ENCODE data around the gene ACAT2. TPM values are rescaled to one million over a fixed set of nuclear protein-coding genes. Genes with fewer than 3 reads are reported as not detected.
"Not testable (repeated sequence)": the region's sequence is repeated elsewhere in the genome, so short reads cannot be mapped to it uniquely, and the experiment has no call there.

The ACAT2 gene
- total RNA-seq, 1 donor from 2014 or later = 82.0 TPM

GRCh38 chr6:159715605-159716004 is 46.2 kb upstream of the ACAT2 start:
- no peaks in the 10 kb centered on the region for H3K27me3 Mint-ChIP-seq
- no peaks in the 10 kb centered on the region for H3K9me3 Mint-ChIP-seq
- no peak overlapping the region for H3K27ac Mint-ChIP-seq
- no peak for TF ChIP-seq CTCF (IDR thresholded peaks at IDR 0.05)
- no peak overlapping the region for H3K4me3 Mint-ChIP-seq
- CTCF ChIA-PET = no interaction called here
- ATAC-seq (ENCODE audit: low read depth) (no peak), DNase-seq (no peak)
- POLR2A ChIA-PET = no interaction called here
- intact Hi-C loops (cut with micrococcal nuclease) = no loop called here
- H3K4me1 Mint-ChIP-seq = no peaks in the 10 kb centered on the region
- H3K36me3 Mint-ChIP-seq (ENCODE audit: low read depth) = peaks cover 5% of the 10 kb centered on the region

GRCh38 chr6:159716247-159717096 is 45.4 kb upstream of the ACAT2 start:
- CTCF ChIA-PET = no interaction called here
- no peaks in the 10 kb centered on the region for H3K27me3 Mint-ChIP-seq
- POLR2A ChIA-PET = interaction anchor here (0.6 kb wide), 1 partner anchor 9 kb away, joined by 6 read pairs; no protein-coding TSS in a partner anchor
- TF ChIP-seq CTCF (IDR thresholded peaks at IDR 0.05) = no peak
- H3K36me3 Mint-ChIP-seq (ENCODE audit: low read depth) = peaks cover 5% of the 10 kb centered on the region
- H3K9me3 Mint-ChIP-seq = no peaks in the 10 kb centered on the region
- H3K4me1 Mint-ChIP-seq = no peaks in the 10 kb centered on the region
- ATAC-seq (ENCODE audit: low read depth) (no peak), DNase-seq (no peak)
- intact Hi-C loops (cut with micrococcal nuclease) = no loop called here
- no peak overlapping the region for H3K27ac Mint-ChIP-seq
- H3K4me3 Mint-ChIP-seq = no peak overlapping the region

GRCh38 chr6:159718634-159719033 is 43.2 kb upstream of the ACAT2 start:
- no peak for ATAC-seq (ENCODE audit: low read depth)
- CTCF ChIA-PET = interaction anchor here (1.5 kb wide), 1 partner anchor 15 kb away, joined by 4 read pairs; no protein-coding TSS in a partner anchor
- POLR2A ChIA-PET = interaction anchor here (0.6 to 1.9 kb wide), 4 partner anchors 8 to 46 kb away, joined by 3 to 4 read pairs (median 3); partner anchors contain the start of genes SOD2 and WTAP

GRCh38 chr6:159719287-159719686 is 42.6 kb upstream of the ACAT2 start:
- no peaks in the 10 kb centered on the region for H3K27me3 Mint-ChIP-seq
- no peak overlapping the region for H3K4me3 Mint-ChIP-seq
- intact Hi-C loops (cut with micrococcal nuclease) = no loop called here
- no peak for TF ChIP-seq CTCF (IDR thresholded peaks at IDR 0.05)
- DNase-seq (no peak), ATAC-seq (ENCODE audit: low read depth) (no peak)
- ChIA-PET CTCF (interaction anchor here (1.1 to 1.5 kb wide), 2 partner anchors 10 to 16 kb away, joined by 4 to 5 read pairs; no protein-coding TSS in a partner anchor), POLR2A (interaction anchor here (0.6 to 1.9 kb wide), 6 partner anchors 8 to 59 kb away, joined by 3 to 8 read pairs (median 4); partner anchors contain the start of genes SOD2 and WTAP)
- peaks cover 17% of the 10 kb centered on the region for H3K36me3 Mint-ChIP-seq (ENCODE audit: low read depth)
- no peak overlapping the region for H3K27ac Mint-ChIP-seq
- H3K9me3 Mint-ChIP-seq = no peaks in the 10 kb centered on the region
- peaks cover 7% of the 10 kb centered on the region for H3K4me1 Mint-ChIP-seq

More at GRCh38 chr6:159718634-159719033, 43.2 kb upstream of the ACAT2 start:
- H3K27me3 Mint-ChIP-seq = no peaks in the 10 kb centered on the region
- no peak for TF ChIP-seq CTCF (IDR thresholded peaks at IDR 0.05)
- intact Hi-C loops (cut with micrococcal nuclease) = no loop called here
- H3K4me1 Mint-ChIP-seq = peaks cover 7% of the 10 kb centered on the region
- H3K9me3 Mint-ChIP-seq = no peaks in the 10 kb centered on the region
- peaks cover 15% of the 10 kb centered on the region for H3K36me3 Mint-ChIP-seq (ENCODE audit: low read depth)
- no peak overlapping the region for H3K4me3 Mint-ChIP-seq
- no peak overlapping the region for H3K27ac Mint-ChIP-seq
- DNase-seq = no peak

- H3K27me3 Mint-ChIP-seq = no peaks in the 10 kb centered on the region
- ChIA-PET POLR2A (interaction anchor here (0.6 to 1.6 kb wide), 3 partner anchors 27 to 1071 kb away, joined by 3 to 7 read pairs (median 6); partner anchors contain the start of genes MRPL18, SOD2, SYTL3 and TCP1), CTCF (interaction anchor here (0.6 to 1.5 kb wide), 5 partner anchors 9 to 1395 kb away, joined by 3 to 8 read pairs (median 3); no protein-coding TSS in a partner anchor)
- intact Hi-C loops (cut with micrococcal nuclease) = loop anchor here (1.0 kb wide), 2 partner anchors 133 to 221 kb away; no protein-coding TSS in a partner anchor
- no peak for TF ChIP-seq CTCF (IDR thresholded peaks at IDR 0.05)
- peaks cover 14% of the 10 kb centered on the region for H3K36me3 Mint-ChIP-seq (ENCODE audit: low read depth)
- peaks cover 7% of the 10 kb centered on the region for H3K4me1 Mint-ChIP-seq
- DNase-seq = no peak
- H3K27ac Mint-ChIP-seq = no peak overlapping the region
- no peak overlapping the region for H3K4me3 Mint-ChIP-seq
- ATAC-seq (ENCODE audit: low read depth) = peak; percentile 58
- no peaks in the 10 kb centered on the region for H3K9me3 Mint-ChIP-seq
Measured at GRCh38 chr6:159720708-159721107, 41.1 kb upstream of the ACAT2 start.

- intact Hi-C loops (cut with micrococcal nuclease); H3K9me3 Mint-ChIP-seq; DNase-seq; H3K4me3 Mint-ChIP-seq; H3K27me3 Mint-ChIP-seq; H3K27ac Mint-ChIP-seq; ATAC-seq (ENCODE audit: low read depth): not testable (repeated sequence)
- Mint-ChIP-seq H3K4me1 (peaks cover 15% of the 10 kb centered on the region), H3K36me3 (ENCODE audit: low read depth) (peaks cover 20% of the 10 kb centered on the region)
- POLR2A ChIA-PET = interaction anchor here (0.6 to 2.0 kb wide), 3 partner anchors 10 to 40 kb away, joined by 3 to 6 read pairs (median 5); partner anchors contain the start of gene ACAT2
- CTCF ChIA-PET = interaction anchor here (0.6 to 2.3 kb wide), 2 partner anchors 24 to 30 kb away, joined by 3 to 11 read pairs; no protein-coding TSS in a partner anchor
Measured at GRCh38 chr6:159721981-159722380, 39.9 kb upstream of the ACAT2 start.
